ENCODE data around the gene ZNF136. TPM values are rescaled to one million over a fixed set of nuclear protein-coding genes. Genes with fewer than 3 reads are reported as not detected.

ZNF136 gene
- total and polyA plus RNA-seq, 2 of the 8 experiments (the other 6 are each of a cell fraction or from before 2014, with no cell fraction given): 1.6 to 6.9 TPM

DNA sequence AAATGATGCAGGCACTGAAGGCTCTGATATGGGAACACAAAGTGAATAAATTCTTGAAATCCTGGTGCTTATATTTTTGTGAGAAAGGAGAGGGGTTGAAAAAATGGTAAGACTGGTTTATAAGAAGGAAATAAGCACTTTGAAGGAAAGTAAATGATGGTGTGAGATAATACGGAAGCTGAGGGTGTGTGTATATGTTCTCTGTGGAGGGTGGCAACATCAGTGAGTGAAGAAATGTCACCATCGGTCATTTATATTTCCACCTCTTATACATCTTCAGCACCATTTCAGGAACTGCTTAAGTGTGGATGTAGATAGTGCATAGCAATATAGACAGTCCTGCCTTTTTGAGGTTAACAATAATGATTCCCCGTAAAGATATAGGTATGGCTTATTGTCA, 17.5 kb downstream of the ZNF136 start:
- H3K4me3 ChIP-seq (ENCODE audit: extremely low read depth in 1 of 4, insufficient read depth in 2 of 4, low read depth in 3 of 4, low read length in 4 of 4): no peak overlapping the region
- CTCF ChIA-PET (ENCODE audit: partially characterized antibody): no interaction called here
- no peak overlapping the region for H2BK120ac ChIP-seq (replicated peaks; ENCODE audit: low read depth, low read length)
- peaks cover 0 to 4% of the 10 kb centered on the region in 2 experiments; a peak in 2 of 4 replicates for H3K79me2 ChIP-seq (ENCODE audit: control insufficient read depth in 1 of 2, insufficient read depth in 2 of 2, low read length in 2 of 2)
- no peaks in the 10 kb centered on the region for H3K23me2 ChIP-seq (ENCODE audit: low read depth, low read length)
- H3K9me3 ChIP-seq (ENCODE audit: insufficient read depth in 2 of 2, low read depth in 1 of 2, low read length in 1 of 2): peaks cover 7 to 38% of the 10 kb centered on the region in 2 experiments
- no peak overlapping the region for H4K91ac ChIP-seq (replicated peaks; ENCODE audit: insufficient read length, low read length)
- no peak overlapping the region for H2BK12ac ChIP-seq (ENCODE audit: low read depth, low read length)
- H3K4ac ChIP-seq (replicated peaks; ENCODE audit: insufficient read length, low read depth, low read length): no peak overlapping the region
- no peaks in the 10 kb centered on the region for H4K20me1 ChIP-seq (replicated peaks in 1 of 2; ENCODE audit: control insufficient read depth in 1 of 2, insufficient read depth in 2 of 2, low read length in 2 of 2)
- H4K8ac ChIP-seq (ENCODE audit: extremely low read depth, insufficient read depth, low read length): no peak overlapping the region
- no peak overlapping the region for H3K4me2 ChIP-seq (ENCODE audit: insufficient read depth in 1 of 2, low read depth in 2 of 2, low read length in 2 of 2)
- no peak for DNase-seq (ENCODE audit: low read depth in 1 of 2, low spot score in 2 of 2)
- H4K5ac ChIP-seq (ENCODE audit: insufficient read length, low read depth, low read length): no peak overlapping the region
- TF ChIP-seq TAF1 (IDR thresholded peaks at IDR 0.05; ENCODE audit: low read depth, low read length) (no peak), SIN3A (conservative IDR thresholded peaks at IDR 0.05 in 1 of 2, IDR thresholded peaks at IDR 0.05 in 1 of 2; ENCODE audit: low read depth in 1 of 2, low read length in 2 of 2) (no peak), EZH2 (IDR thresholded peaks at IDR 0.05; ENCODE audit: low read depth, low read length, severe bottlenecking) (no peak), KDM1A (IDR thresholded peaks at IDR 0.05; ENCODE audit: borderline replicate concordance, low read length) (no peak), BRCA1 (IDR thresholded peaks at IDR 0.05; ENCODE audit: low read depth, low read length) (no peak), KDM5A (IDR thresholded peaks at IDR 0.05; ENCODE audit: low read length) (no peak), NANOG (IDR thresholded peaks at IDR 0.05; ENCODE audit: insufficient read depth, low read depth, low read length, poor library complexity, severe bottlenecking) (no peak)
- TF ChIP-seq, protein P1, sequence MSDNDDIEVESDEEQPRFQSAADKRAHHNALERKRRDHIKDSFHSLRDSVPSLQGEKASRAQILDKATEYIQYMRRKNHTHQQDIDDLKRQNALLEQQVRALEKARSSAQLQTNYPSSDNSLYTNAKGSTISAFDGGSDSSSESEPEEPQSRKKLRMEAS (IDR thresholded peaks at IDR 0.05): no peak
- TF ChIP-seq, protein P2, sequence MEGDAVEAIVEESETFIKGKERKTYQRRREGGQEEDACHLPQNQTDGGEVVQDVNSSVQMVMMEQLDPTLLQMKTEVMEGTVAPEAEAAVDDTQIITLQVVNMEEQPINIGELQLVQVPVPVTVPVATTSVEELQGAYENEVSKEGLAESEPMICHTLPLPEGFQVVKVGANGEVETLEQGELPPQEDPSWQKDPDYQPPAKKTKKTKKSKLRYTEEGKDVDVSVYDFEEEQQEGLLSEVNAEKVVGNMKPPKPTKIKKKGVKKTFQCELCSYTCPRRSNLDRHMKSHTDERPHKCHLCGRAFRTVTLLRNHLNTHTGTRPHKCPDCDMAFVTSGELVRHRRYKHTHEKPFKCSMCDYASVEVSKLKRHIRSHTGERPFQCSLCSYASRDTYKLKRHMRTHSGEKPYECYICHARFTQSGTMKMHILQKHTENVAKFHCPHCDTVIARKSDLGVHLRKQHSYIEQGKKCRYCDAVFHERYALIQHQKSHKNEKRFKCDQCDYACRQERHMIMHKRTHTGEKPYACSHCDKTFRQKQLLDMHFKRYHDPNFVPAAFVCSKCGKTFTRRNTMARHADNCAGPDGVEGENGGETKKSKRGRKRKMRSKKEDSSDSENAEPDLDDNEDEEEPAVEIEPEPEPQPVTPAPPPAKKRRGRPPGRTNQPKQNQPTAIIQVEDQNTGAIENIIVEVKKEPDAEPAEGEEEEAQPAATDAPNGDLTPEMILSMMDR (IDR thresholded peaks at IDR 0.05; ENCODE audit: control extremely low read depth in 1 of 3, insufficient read depth in 1 of 3, low read depth in 1 of 3, low read length in 3 of 3): no peak
- no peak overlapping the region for H3K27ac ChIP-seq (ENCODE audit: low read depth, low read length)
- H2AFZ ChIP-seq (ENCODE audit: low read length): no peak overlapping the region
- no peak overlapping the region for H2BK5ac ChIP-seq (ENCODE audit: low read depth, low read length)
- no peak overlapping the region for H3K18ac ChIP-seq (ENCODE audit: extremely low read depth, low read length)
- H3K36me3 ChIP-seq (ENCODE audit: control insufficient read depth in 2 of 4, insufficient read depth in 4 of 4, low read length in 3 of 4): peaks cover 0 to 6% (median 0%) of the 10 kb centered on the region in 4 experiments; a peak in 2 of 8 replicates
- H2BK20ac ChIP-seq (ENCODE audit: low read length): no peak overlapping the region
- no peak overlapping the region for H2AK5ac ChIP-seq (ENCODE audit: low read depth, low read length)
- H3K79me1 ChIP-seq (ENCODE audit: low read depth, low read length): no peaks in the 10 kb centered on the region; the same call in 1 of the 2 replicates
- POLR2A ChIA-PET (ENCODE audit: partially characterized antibody): no interaction called here
- no peak overlapping the region for H3K56ac ChIP-seq (replicated peaks; ENCODE audit: insufficient read length, low read depth, low read length)
- H3K14ac ChIP-seq (ENCODE audit: insufficient read length): no peak overlapping the region
- no peak for FAIRE-seq
- no peak overlapping the region for H2BK15ac ChIP-seq (ENCODE audit: low read length)
- H3K27me3 ChIP-seq (replicated peaks in 1 of 4; ENCODE audit: control insufficient read depth in 3 of 4, extremely low read depth in 1 of 4, insufficient read depth in 3 of 4, low read length in 3 of 4): no peaks in the 10 kb centered on the region
- H3K9ac ChIP-seq (replicated peaks in 1 of 4; ENCODE audit: extremely low read depth in 1 of 4, low read depth in 3 of 4, low read length in 3 of 4): no peak overlapping the region
- no peak overlapping the region for H3K23ac ChIP-seq (ENCODE audit: insufficient read length)
- H3K4me1 ChIP-seq (replicated peaks in 1 of 4; ENCODE audit: control insufficient read depth in 3 of 4, insufficient read depth in 4 of 4, low read length in 3 of 4): no peaks in the 10 kb centered on the region
- WGBS, 2 experiments (ENCODE audit: extremely low coverage in 1 of 2, insufficient coverage in 1 of 2, insufficient read length in 1 of 2, insufficient replicate concordance in 2 of 2, low coverage in 1 of 2, low lambda C conversion rate in 2 of 2, missing lambda C conversion rate in 1 of 2): 92 to 100% methylated on average over 1 to 3 of the region's 3 CpGs
